SK-N-SH treated with all-trans-retinoic acid at 6 μM for 48 hours (cell line): ENCODE results near the gene OR11H7.
A peak's percentile ranks its signal among the peaks of the same experiment; 100 is the strongest.
"Not testable (repeated sequence)": the region's sequence is repeated elsewhere in the genome, so short reads cannot be mapped to it uniquely, and the experiment has no call there.

Experiments used
- ATAC-seq: fragments of 200-7000 bp; cut with Tn5 transposase; 3 replicates; pipeline ENCODE4 v1.9.1; 2020; ENCODE audit warnings: mild to moderate bottlenecking, moderate library complexity
- ARNTL ChIP-seq: fragments of 450-650 bp; formaldehyde crosslinking; IDR thresholded peaks from 2 replicates; pipeline ENCODE4 v1.5.0; 2020; ENCODE audit warnings: low read depth, mild to moderate bottlenecking, moderate library complexity, borderline replicate concordance
- BACH2 ChIP-seq: fragments of 250-450 bp; sonication (Bioruptor Pico); IDR thresholded peaks from 2 replicates; pipeline ENCODE4 v1.9.0; 2021; ENCODE audit warnings: mild to moderate bottlenecking, borderline replicate concordance
- CSDC2 ChIP-seq: fragments of 250-450 bp; sonication (Bioruptor Pico); IDR thresholded peaks from 2 replicates; pipeline ENCODE4 v1.5.0; 2020; ENCODE audit warnings: mild to moderate bottlenecking, moderate library complexity
- ESRRG ChIP-seq: fragments of 250-450 bp; sonication (Bioruptor Pico); IDR thresholded peaks from 2 replicates; pipeline ENCODE4 v1.6.1; 2021; ENCODE audit warnings: mild to moderate bottlenecking
- GLIS3 ChIP-seq: fragments of 250-450 bp; sonication (Bioruptor Pico); IDR thresholded peaks from 2 replicates; pipeline ENCODE4 v1.5.0; 2020; ENCODE audit warnings: mild to moderate bottlenecking, moderate library complexity
- ISL1 ChIP-seq: fragments of 250-450 bp; sonication (Bioruptor Pico); IDR thresholded peaks from 2 replicates; pipeline ENCODE4 v2.1.2; 2022; ENCODE audit warnings: mild to moderate bottlenecking, moderate library complexity
- OSR1 ChIP-seq: fragments of 250-450 bp; sonication (Bioruptor Pico); IDR thresholded peaks from 2 replicates; pipeline ENCODE4 v1.8.0; 2022; ENCODE audit warnings: moderate library complexity, mild to moderate bottlenecking, inconsistent platforms
- PATZ1 ChIP-seq: fragments of 250-450 bp; sonication (Bioruptor Pico); IDR thresholded peaks from 2 replicates; pipeline ENCODE4 v1.8.0; 2020; ENCODE audit warnings: mild to moderate bottlenecking, moderate library complexity, borderline replicate concordance
- POU6F1 ChIP-seq: fragments of 250-450 bp; sonication (Bioruptor Pico); IDR thresholded peaks from 2 replicates; pipeline ENCODE4 v1.8.0; 2021; ENCODE audit warnings: low read depth, mild to moderate bottlenecking, moderate library complexity, borderline replicate concordance
- PPARA ChIP-seq: fragments of 250-450 bp; sonication (Bioruptor Pico); IDR thresholded peaks from 2 replicates; pipeline ENCODE4 v1.5.0; 2020; ENCODE audit warnings: mild to moderate bottlenecking, borderline replicate concordance
- RARB ChIP-seq: fragments of 250-450 bp; sonication (Bioruptor Pico); IDR thresholded peaks from 2 replicates; pipeline ENCODE4 v1.8.0; 2021; ENCODE audit warnings: mild to moderate bottlenecking, moderate library complexity
- SNAI2 ChIP-seq: fragments of 250-450 bp; sonication (Bioruptor Pico); IDR thresholded peaks from 2 replicates; pipeline ENCODE4 v1.5.0; 2020; ENCODE audit warnings: mild to moderate bottlenecking, moderate library complexity
- TCF4 ChIP-seq: fragments of 250-450 bp; sonication (Bioruptor Pico); IDR thresholded peaks from 2 replicates; pipeline ENCODE4 v1.8.0; 2021; ENCODE audit warnings: mild to moderate bottlenecking, moderate library complexity, borderline replicate concordance
- TOX ChIP-seq: fragments of 250-450 bp; sonication (Bioruptor Pico); IDR thresholded peaks from 2 replicates; pipeline ENCODE4 v1.8.0; 2021; ENCODE audit warnings: mild to moderate bottlenecking, moderate library complexity, borderline replicate concordance
- ZC3H10 ChIP-seq: fragments of 250-450 bp; sonication (Bioruptor Pico); IDR thresholded peaks from 2 replicates; pipeline ENCODE4 v1.5.1; 2021; ENCODE audit warnings: mild to moderate bottlenecking, moderate library complexity
- ZFP3 ChIP-seq: fragments of 250-450 bp; sonication (Bioruptor Pico); IDR thresholded peaks from 2 replicates; pipeline ENCODE4 v1.5.0; 2020; ENCODE audit warnings: mild to moderate bottlenecking, moderate library complexity
- ZFP30 ChIP-seq: fragments of 450-650 bp; formaldehyde crosslinking; IDR thresholded peaks from 2 replicates; pipeline ENCODE4 v1.5.0; 2022; ENCODE audit warnings: mild to moderate bottlenecking, moderate library complexity
- ZNF565 ChIP-seq: fragments of 450-650 bp; formaldehyde crosslinking; conservative IDR thresholded peaks from 2 replicates; pipeline ENCODE4 v1.5.0; 2020; ENCODE audit warnings: low read depth, mild to moderate bottlenecking, moderate library complexity
- ZNF70 ChIP-seq: fragments of 450-650 bp; formaldehyde crosslinking; IDR thresholded peaks from 2 replicates; pipeline ENCODE4 v1.5.0; 2020; ENCODE audit warnings: mild to moderate bottlenecking, moderate library complexity
- TF ChIP-seq, protein P1 (sequence below): fragments of 250-450 bp; sonication (Bioruptor Pico); IDR thresholded peaks from 2 replicates; pipeline ENCODE4 v1.5.0; 2020; ENCODE audit warnings: mild to moderate bottlenecking, moderate library complexity
- TF ChIP-seq, protein P2 (sequence below): fragments of 250-450 bp; sonication (Bioruptor Pico); IDR thresholded peaks from 2 replicates; pipeline ENCODE4 v1.5.1; 2021; ENCODE audit warnings: mild to moderate bottlenecking, moderate library complexity
- TF ChIP-seq, protein P3 (sequence below): fragments of 250-450 bp; sonication (Bioruptor Pico); IDR thresholded peaks from 2 replicates; pipeline ENCODE4 v1.5.1; 2020; ENCODE audit warnings: low read depth, mild to moderate bottlenecking, moderate library complexity

Gene OR11H7

GRCh38 chr14:20190596-20190995, 38.2 kb upstream of the OR11H7 start, which contains the start of gene OR11G2:
TSS of gene OR11G2 (plus strand) at chr14:20190896. CDS start at chr14:20197438, 6,542 bp downstream.
- TF ChIP-seq PATZ1 (CRISPR knock-in tag) (no peak), ESRRG (CRISPR knock-in tag) (no peak), PPARA (no peak)
- ATAC-seq = no peak

GRCh38 chr14:20191396-20191795, 37.4 kb upstream of the OR11H7 start:
- no peak for ATAC-seq

GRCh38 chr14:20194101-20194500, 34.7 kb upstream of the OR11H7 start:
- ATAC-seq = no peak
- TF ChIP-seq TOX (no peak), ZC3H10 (CRISPR knock-in tag) (no peak), ZNF70 (CRISPR knock-in tag) (no peak)

More at GRCh38 chr14:20191396-20191795, 37.4 kb upstream of the OR11H7 start:
- TF ChIP-seq ARNTL (CRISPR knock-in tag) (no peak), PATZ1 (CRISPR knock-in tag) (no peak), GLIS3 (CRISPR knock-in tag) (no peak), TCF4 (CRISPR knock-in tag) (no peak), SNAI2 (no peak), OSR1 (CRISPR knock-in tag) (no peak), ZFP3 (no peak), CSDC2 (CRISPR knock-in tag) (no peak)

DNA sequence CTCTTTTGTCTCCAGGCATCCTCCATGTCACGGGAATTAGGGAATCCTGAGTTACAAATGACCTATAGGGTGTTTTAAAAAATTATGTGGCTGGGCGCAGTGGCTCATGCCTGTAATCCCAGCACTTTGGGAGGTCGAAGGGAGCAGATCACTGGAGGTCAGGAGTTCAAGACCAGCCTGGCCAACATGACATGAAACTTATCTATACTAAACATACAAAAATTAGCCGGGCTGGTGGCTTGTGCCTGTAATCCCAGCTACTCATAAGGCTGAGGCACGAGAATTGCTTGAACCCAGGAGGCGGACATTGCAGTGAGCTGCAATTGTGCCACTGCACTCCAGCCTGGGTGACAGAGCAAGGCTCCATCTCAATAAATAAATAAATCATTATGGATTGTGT, 33.6 kb upstream of the OR11H7 start:
- ATAC-seq = not testable (repeated sequence)

DNA sequence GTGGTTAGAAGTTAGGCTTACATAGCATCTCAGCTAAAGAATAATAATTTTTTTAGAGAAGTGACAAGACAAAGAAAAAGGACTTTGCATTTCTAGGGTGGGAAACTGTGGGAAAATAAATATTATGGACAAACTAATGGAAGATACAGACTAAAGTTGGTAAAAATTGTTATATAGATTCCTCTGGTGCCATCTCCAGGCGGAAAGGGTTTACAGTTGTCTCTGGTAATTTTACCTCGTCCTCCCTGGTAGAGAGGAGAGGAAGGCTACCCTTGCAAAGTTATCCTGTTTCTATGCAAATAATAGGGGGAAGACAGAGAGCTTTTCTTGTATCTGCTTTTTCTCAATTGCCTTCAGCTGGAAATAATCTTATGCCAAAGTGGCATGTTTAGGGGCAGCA, 32.9 kb upstream of the OR11H7 start:
- peak; percentile 90 for ATAC-seq
- TF ChIP-seq, protein P1, sequence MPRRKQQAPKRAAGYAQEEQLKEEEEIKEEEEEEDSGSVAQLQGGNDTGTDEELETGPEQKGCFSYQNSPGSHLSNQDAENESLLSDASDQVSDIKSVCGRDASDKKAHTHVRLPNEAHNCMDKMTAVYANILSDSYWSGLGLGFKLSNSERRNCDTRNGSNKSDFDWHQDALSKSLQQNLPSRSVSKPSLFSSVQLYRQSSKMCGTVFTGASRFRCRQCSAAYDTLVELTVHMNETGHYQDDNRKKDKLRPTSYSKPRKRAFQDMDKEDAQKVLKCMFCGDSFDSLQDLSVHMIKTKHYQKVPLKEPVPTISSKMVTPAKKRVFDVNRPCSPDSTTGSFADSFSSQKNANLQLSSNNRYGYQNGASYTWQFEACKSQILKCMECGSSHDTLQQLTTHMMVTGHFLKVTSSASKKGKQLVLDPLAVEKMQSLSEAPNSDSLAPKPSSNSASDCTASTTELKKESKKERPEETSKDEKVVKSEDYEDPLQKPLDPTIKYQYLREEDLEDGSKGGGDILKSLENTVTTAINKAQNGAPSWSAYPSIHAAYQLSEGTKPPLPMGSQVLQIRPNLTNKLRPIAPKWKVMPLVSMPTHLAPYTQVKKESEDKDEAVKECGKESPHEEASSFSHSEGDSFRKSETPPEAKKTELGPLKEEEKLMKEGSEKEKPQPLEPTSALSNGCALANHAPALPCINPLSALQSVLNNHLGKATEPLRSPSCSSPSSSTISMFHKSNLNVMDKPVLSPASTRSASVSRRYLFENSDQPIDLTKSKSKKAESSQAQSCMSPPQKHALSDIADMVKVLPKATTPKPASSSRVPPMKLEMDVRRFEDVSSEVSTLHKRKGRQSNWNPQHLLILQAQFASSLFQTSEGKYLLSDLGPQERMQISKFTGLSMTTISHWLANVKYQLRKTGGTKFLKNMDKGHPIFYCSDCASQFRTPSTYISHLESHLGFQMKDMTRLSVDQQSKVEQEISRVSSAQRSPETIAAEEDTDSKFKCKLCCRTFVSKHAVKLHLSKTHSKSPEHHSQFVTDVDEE (CRISPR knock-in tag) = no peak
- no peak for TF ChIP-seq POU6F1
- TF ChIP-seq TOX = no peak
- TF ChIP-seq ARNTL (CRISPR knock-in tag) = no peak
- no peak for TF ChIP-seq RARB (CRISPR knock-in tag)
- no peak for TF ChIP-seq PPARA
- no peak for TF ChIP-seq CSDC2 (CRISPR knock-in tag)
- no peak for TF ChIP-seq ZNF565 (CRISPR knock-in tag)
- TF ChIP-seq ZNF70 (CRISPR knock-in tag) = no peak
- no peak for TF ChIP-seq SNAI2
- TF ChIP-seq, protein P2, sequence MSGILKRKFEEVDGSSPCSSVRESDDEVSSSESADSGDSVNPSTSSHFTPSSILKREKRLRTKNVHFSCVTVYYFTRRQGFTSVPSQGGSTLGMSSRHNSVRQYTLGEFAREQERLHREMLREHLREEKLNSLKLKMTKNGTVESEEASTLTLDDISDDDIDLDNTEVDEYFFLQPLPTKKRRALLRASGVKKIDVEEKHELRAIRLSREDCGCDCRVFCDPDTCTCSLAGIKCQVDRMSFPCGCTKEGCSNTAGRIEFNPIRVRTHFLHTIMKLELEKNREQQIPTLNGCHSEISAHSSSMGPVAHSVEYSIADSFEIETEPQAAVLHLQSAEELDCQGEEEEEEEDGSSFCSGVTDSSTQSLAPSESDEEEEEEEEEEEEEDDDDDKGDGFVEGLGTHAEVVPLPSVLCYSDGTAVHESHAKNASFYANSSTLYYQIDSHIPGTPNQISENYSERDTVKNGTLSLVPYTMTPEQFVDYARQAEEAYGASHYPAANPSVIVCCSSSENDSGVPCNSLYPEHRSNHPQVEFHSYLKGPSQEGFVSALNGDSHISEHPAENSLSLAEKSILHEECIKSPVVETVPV = no peak
- no peak for TF ChIP-seq ISL1
- TF ChIP-seq GLIS3 (CRISPR knock-in tag) = no peak
- TF ChIP-seq ESRRG (CRISPR knock-in tag) = no peak
- TF ChIP-seq, protein P3, sequence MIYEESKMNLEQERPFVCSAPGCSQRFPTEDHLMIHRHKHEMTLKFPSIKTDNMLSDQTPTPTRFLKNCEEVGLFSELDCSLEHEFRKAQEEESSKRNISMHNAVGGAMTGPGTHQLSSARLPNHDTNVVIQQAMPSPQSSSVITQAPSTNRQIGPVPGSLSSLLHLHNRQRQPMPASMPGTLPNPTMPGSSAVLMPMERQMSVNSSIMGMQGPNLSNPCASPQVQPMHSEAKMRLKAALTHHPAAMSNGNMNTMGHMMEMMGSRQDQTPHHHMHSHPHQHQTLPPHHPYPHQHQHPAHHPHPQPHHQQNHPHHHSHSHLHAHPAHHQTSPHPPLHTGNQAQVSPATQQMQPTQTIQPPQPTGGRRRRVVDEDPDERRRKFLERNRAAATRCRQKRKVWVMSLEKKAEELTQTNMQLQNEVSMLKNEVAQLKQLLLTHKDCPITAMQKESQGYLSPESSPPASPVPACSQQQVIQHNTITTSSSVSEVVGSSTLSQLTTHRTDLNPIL (CRISPR knock-in tag) = no peak
- no peak for TF ChIP-seq PATZ1 (CRISPR knock-in tag)
- TF ChIP-seq TCF4 (CRISPR knock-in tag) = no peak
- no peak for TF ChIP-seq BACH2 (CRISPR knock-in tag)
- no peak for TF ChIP-seq ZFP30 (CRISPR knock-in tag)
- TF ChIP-seq ZC3H10 (CRISPR knock-in tag) = no peak
